ENCODE measurements around the gene CARS1. TPM values are rescaled to one million over a fixed set of nuclear protein-coding genes. Genes with fewer than 3 reads are reported as not detected.

CARS1 gene
- total RNA-seq, 4 donors from 2014 or later, result 37.0 to 61.3 (median 52.3) TPM

DNA sequence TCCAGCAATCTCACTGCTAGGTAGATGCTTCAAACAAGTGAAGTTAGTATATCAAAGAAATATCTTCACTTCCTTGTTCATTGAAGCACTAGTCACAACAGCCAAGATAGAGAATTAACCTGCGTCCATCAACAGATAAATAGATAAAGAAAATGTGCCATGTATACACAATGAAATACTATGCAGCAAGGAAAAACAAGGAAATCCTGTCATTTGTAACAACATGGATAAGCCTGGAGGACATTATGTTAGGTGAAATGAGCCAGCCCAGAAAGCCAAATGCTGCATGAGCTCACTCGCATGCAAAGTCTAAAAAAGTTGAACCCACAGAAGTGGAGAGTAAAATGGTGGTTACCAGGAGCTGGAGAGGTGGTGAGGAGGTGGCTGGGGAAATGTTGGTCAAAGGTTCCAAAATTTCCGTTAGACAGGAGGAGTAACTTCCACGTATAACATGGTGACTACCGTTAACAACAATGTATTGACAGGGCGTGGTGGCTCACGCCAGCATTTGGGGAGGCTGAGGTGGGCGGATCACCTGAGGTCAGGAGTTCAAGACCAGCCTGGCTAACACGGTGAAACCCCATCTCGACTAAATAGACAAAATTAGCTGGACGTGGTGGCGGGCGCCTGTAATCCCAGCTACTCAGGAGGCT, 23.6 kb upstream of the CARS1 start:
- peaks cover 3% of the 10 kb centered on the region for H3K27me3 ChIP-seq
- H3K4me3 ChIP-seq, result no peak overlapping the region
- in situ Hi-C loops (cut with MboI; ENCODE audit: low pct_ligation_motif_present in 1 of 4, low pct_unique_long_range_greater_than_20kb in 1 of 4, low sequenced_read_pairs in 3 of 4), result loop anchor here in 1 of 4 donors (25.0 kb wide), 1 partner anchor 544 kb away; no protein-coding TSS in a partner anchor
- no peaks in the 10 kb centered on the region for H3K36me3 ChIP-seq
- DNase-seq, result no peak
- H3K27ac ChIP-seq, result no peak overlapping the region
- H3K9me3 ChIP-seq, result no peaks in the 10 kb centered on the region
- WGBS, 2 donors (ENCODE audit: low coverage in 1 of 2), result 71 to 73% methylated on average over 2 to 13 of the region's 13 CpGs
- intact Hi-C loops (cut with DNase I; ENCODE audit: low total_unique reads), result no loop called here
- TF ChIP-seq POLR2AphosphoS5 (IDR thresholded peaks at IDR 0.05) (no peak), CTCF (IDR thresholded peaks at IDR 0.05) (no peak), EP300 (IDR thresholded peaks at IDR 0.05; ENCODE audit: low read depth) (no peak), POLR2A (IDR thresholded peaks at IDR 0.05) (no peak)
- H3K4me1 ChIP-seq, result no peaks in the 10 kb centered on the region

GRCh38 chr11:3080104-3080503, 22.9 kb upstream of the CARS1 start:
- H3K9me3 ChIP-seq, result no peaks in the 10 kb centered on the region
- no peaks in the 10 kb centered on the region for H3K36me3 ChIP-seq
- WGBS, 2 donors (ENCODE audit: low coverage in 1 of 2), result 84% methylated on average over 1 of the region's 1 CpG; no CpG with 5 or more reads in 1 of the 2 donors
- H3K27ac ChIP-seq, result no peak overlapping the region
- H3K4me3 ChIP-seq, result no peak overlapping the region
- H3K4me1 ChIP-seq, result no peaks in the 10 kb centered on the region
- no peak for DNase-seq
- intact Hi-C loops (cut with DNase I; ENCODE audit: low total_unique reads) (no loop called here), in situ Hi-C loops (cut with MboI; ENCODE audit: low pct_ligation_motif_present in 1 of 4, low pct_unique_long_range_greater_than_20kb in 1 of 4, low sequenced_read_pairs in 3 of 4) (loop anchor here in 1 of 4 donors (25.0 kb wide), 1 partner anchor 543 kb away; no protein-coding TSS in a partner anchor)
- TF ChIP-seq POLR2A (IDR thresholded peaks at IDR 0.05) (no peak), EP300 (IDR thresholded peaks at IDR 0.05; ENCODE audit: low read depth) (no peak), POLR2AphosphoS5 (IDR thresholded peaks at IDR 0.05) (no peak), CTCF (IDR thresholded peaks at IDR 0.05) (no peak)
- peaks cover 3% of the 10 kb centered on the region for H3K27me3 ChIP-seq

DNA sequence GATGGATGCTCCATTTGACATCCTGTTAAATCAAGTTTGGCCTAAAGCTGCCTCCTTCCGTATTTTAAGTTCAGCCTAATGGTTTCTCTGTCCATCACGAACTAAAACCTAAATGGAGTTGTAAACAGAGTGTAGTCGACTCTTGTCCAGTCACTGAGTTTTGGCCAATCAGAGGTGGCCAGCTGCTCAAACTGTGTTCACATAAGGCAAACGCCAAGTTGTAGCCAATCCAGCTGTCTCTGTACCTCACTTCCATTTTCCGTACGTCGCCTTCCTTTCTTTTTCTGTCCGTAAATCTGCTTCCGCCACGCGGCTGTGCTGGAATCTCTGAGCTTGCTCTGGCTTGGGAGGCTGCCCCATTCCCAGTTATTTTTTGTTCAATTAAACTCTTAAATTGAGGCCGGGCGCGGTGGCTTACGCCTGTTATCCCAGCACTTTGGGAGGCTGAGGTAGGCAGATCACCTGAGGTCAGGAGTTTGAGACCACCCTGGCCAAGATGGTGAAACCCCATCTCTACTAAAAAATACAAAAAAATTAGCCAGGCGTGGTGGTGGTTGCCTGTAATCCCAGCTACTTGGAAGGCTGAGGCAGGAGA, 20.7 kb upstream of the CARS1 start:
- in situ Hi-C loops (cut with MboI; ENCODE audit: low pct_ligation_motif_present in 1 of 4, low pct_unique_long_range_greater_than_20kb in 1 of 4, low sequenced_read_pairs in 3 of 4) (loop anchor here in 1 of 4 donors (25.0 kb wide), 1 partner anchor 541 kb away; no protein-coding TSS in a partner anchor), intact Hi-C loops (cut with DNase I; ENCODE audit: low total_unique reads) (no loop called here)
- TF ChIP-seq CTCF (IDR thresholded peaks at IDR 0.05) (no peak), POLR2AphosphoS5 (IDR thresholded peaks at IDR 0.05) (no peak), POLR2A (IDR thresholded peaks at IDR 0.05) (no peak), EP300 (IDR thresholded peaks at IDR 0.05; ENCODE audit: low read depth) (no peak)
- Histone ChIP-seq H3K27me3 (no peaks in the 10 kb centered on the region), H3K36me3 (no peaks in the 10 kb centered on the region), H3K4me1 (no peaks in the 10 kb centered on the region), H3K4me3 (no peak overlapping the region), H3K27ac (no peak overlapping the region), H3K9me3 (no peaks in the 10 kb centered on the region)
- DNase-seq, result no peak
- 67 to 75% methylated on average over 1 to 16 of the region's 16 CpGs for WGBS, 2 donors (ENCODE audit: low coverage in 1 of 2)

DNA sequence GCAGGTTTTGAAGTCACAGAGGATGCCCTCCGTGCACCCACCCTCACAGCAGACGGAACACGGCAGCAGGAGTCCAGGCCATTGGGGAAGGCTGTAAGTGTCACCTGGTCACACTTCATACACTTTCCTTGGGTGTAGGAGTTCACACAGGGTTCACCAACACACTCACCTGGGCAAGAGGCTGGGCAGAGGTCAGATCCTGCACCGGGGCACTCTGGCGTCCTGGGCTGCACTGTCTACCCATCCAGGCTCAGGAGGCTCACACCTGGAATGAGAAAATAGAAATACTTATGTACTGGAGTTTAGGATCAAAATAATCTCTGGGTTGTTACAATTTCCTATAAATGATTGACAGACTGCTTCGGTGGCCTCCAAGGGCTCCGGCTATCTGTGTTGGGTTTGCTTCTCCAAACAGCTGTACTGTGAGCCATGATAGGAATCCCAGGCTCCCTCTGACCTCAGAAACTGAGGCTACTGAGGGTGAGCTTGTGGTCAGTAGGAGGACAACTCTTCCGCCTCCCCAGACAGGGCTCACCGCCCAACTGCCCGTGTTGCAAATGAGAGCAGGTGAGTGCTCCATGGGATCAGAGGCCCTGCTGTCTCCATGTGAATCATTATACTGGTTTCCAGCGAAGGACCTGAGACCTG, 20.1 kb upstream of the CARS1 start:
- Histone ChIP-seq H3K27ac (no peak overlapping the region), H3K4me1 (no peaks in the 10 kb centered on the region), H3K9me3 (no peaks in the 10 kb centered on the region), H3K4me3 (no peak overlapping the region), H3K36me3 (no peaks in the 10 kb centered on the region), H3K27me3 (no peaks in the 10 kb centered on the region)
- WGBS, 2 donors (ENCODE audit: low coverage in 1 of 2), result 69% methylated on average over 11 of the region's 11 CpGs; no CpG with 5 or more reads in 1 of the 2 donors
- TF ChIP-seq EP300 (IDR thresholded peaks at IDR 0.05; ENCODE audit: low read depth), result no peak
- TF ChIP-seq POLR2AphosphoS5 (IDR thresholded peaks at IDR 0.05), result no peak
- TF ChIP-seq CTCF (IDR thresholded peaks at IDR 0.05), result no peak
- no peak for TF ChIP-seq POLR2A (IDR thresholded peaks at IDR 0.05)
- intact Hi-C loops (cut with DNase I; ENCODE audit: low total_unique reads) (no loop called here), in situ Hi-C loops (cut with MboI; ENCODE audit: low pct_ligation_motif_present in 1 of 4, low pct_unique_long_range_greater_than_20kb in 1 of 4, low sequenced_read_pairs in 3 of 4) (loop anchor here in 1 of 4 donors (25.0 kb wide), 1 partner anchor 540 kb away; no protein-coding TSS in a partner anchor)
- no peak for DNase-seq

Measured in transverse colon (tissue), 4 donors.